SK-N-DZ (cell line): Measurements from ENCODE around the gene PGS1.

Experiments used
- DNase-seq: peaks from one replicate; pipeline ENCODE4 v3.0.0-alpha.2; 2015; ENCODE audit warnings: low spot score

The PGS1 gene

GRCh38 chr17:78384479-78385175, 6.2 kb downstream of the PGS1 start:
- no peak for DNase-seq

- DNase-seq = no peak
Observed at GRCh38 chr17:78387977-78388941, 9.8 kb downstream of the PGS1 start.

GRCh38 chr17:78390241-78391050, 12.0 kb downstream of the PGS1 start:
- no peak for DNase-seq

GRCh38 chr17:78391051-78391431, 12.6 kb downstream of the PGS1 start:
- DNase-seq = no peak

- DNase-seq = no peak
Observed at GRCh38 chr17:78391843-78392242, 13.4 kb downstream of the PGS1 start.

- no peak for DNase-seq
Observed at GRCh38 chr17:78392295-78392694, 13.8 kb downstream of the PGS1 start.

- DNase-seq = no peak
Observed at GRCh38 chr17:78393575-78393974, 15.1 kb downstream of the PGS1 start.

GRCh38 chr17:78394209-78394608, 15.8 kb downstream of the PGS1 start:
- DNase-seq = no peak

GRCh38 chr17:78395155-78395554, 16.7 kb downstream of the PGS1 start:
- DNase-seq = no peak

GRCh38 chr17:78396441-78397337, 18.2 kb downstream of the PGS1 start:
- DNase-seq = no peak

- no peak for DNase-seq
Observed at GRCh38 chr17:78397681-78398101, 19.2 kb downstream of the PGS1 start.

GRCh38 chr17:78398390-78398789, 19.9 kb downstream of the PGS1 start:
- no peak for DNase-seq

GRCh38 chr17:78399028-78399692, 20.7 kb downstream of the PGS1 start:
- DNase-seq = no peak

- DNase-seq = no peak
Observed at GRCh38 chr17:78399693-78400144, 21.3 kb downstream of the PGS1 start.

GRCh38 chr17:78400581-78401240, 22.3 kb downstream of the PGS1 start:
- no peak for DNase-seq

- DNase-seq = no peak
Observed at GRCh38 chr17:78401246-78401645, 22.8 kb downstream of the PGS1 start.

- no peak for DNase-seq
Observed at GRCh38 chr17:78401891-78402290, 23.4 kb downstream of the PGS1 start.

GRCh38 chr17:78403822-78404221, 25.4 kb downstream of the PGS1 start:
- DNase-seq = no peak

GRCh38 chr17:78406396-78406795, 27.9 kb downstream of the PGS1 start:
- no peak for DNase-seq

GRCh38 chr17:78406920-78407319, 28.5 kb downstream of the PGS1 start:
- DNase-seq = no peak
